HepG2 (cell line): ENCODE measurements around the gene STATH. TPM values are rescaled to one million over a fixed set of nuclear protein-coding genes. Genes with fewer than 3 reads are reported as not detected.

ENCODE experiments used
- ATAC-seq: fragments of 200-7000 bp; cut with Tn5 transposase; 3 replicates; pipeline ENCODE4 v1.9.1; 2020; ENCODE audit warnings: mild to moderate bottlenecking, moderate library complexity
- BruUV-seq: library from RNA; stranded (reverse); fragments of 400-500 nt; replicated peaks from 2 replicates; lab custom pipeline; 2021; lab: Mats Ljungman, UMichigan
- CTCF ChIA-PET: fragments of 300-600 bp; formaldehyde crosslinking; extraction: SDS; loops from one replicate; lab custom pipeline; 2021; ENCODE audit warnings: low total read pairs, inconsistent platforms, low intra/inter-chr PET ratio; lab: Yijun Ruan, JAX
- POLR2A ChIA-PET: fragments of 350-600 bp; sonication (Branson Sonifier 250); formaldehyde crosslinking; loops from one replicate; lab custom pipeline; 2020; ENCODE audit warnings: antibody characterized with exemption, inconsistent platforms; lab: Yijun Ruan, JAX
- DNase-seq: peaks from one replicate; pipeline ENCODE4 v3.0.0-alpha.2; 2015; ENCODE audit warnings: low spot score
- FAIRE-seq: peaks from 3 replicates; lab custom pipeline; 2011; peaks lifted over from hg19 to GRCh38; lab: Jason Lieb, UNC
- H2AFZ ChIP-seq: one replicate; pipeline ENCODE4 v1.6.1; 2011; ENCODE audit warnings: low read length, inconsistent platforms
- H3K27ac ChIP-seq: fragments of 300-600 bp; 3 replicates; pipeline ENCODE4 v1.8.0; 2011; ENCODE audit warnings: mixed run types, mild to moderate bottlenecking, mixed read lengths, low read length, inconsistent platforms; ENCODE audit not compliant: insufficient read depth; ENCODE audit errors: extremely low read length
- H3K27me3 ChIP-seq, 2 experiments: fragments of 200-600 bp in 1 of 2; 2 replicates in 1 of 2; 3 replicates in 1 of 2; pipeline versions ENCODE4 v1.6.0 to v1.8.0; 2011; ENCODE audit warnings: low read length in 2 of 2, mild to moderate bottlenecking in 2 of 2, moderate library complexity in 2 of 2, inconsistent platforms in 1 of 2; ENCODE audit not compliant: insufficient read depth in 2 of 2, control insufficient read depth in 1 of 2
- H3K36me3 ChIP-seq, 2 experiments: fragments of 200-600 bp in 1 of 2; replicated peaks in 1 of 2; 2 replicates in 1 of 2; 3 replicates in 1 of 2; pipeline versions ENCODE4 v1.5.1 to v1.8.0; 2011; ENCODE audit warnings: low read length in 2 of 2, inconsistent platforms in 1 of 2; ENCODE audit not compliant: insufficient read depth in 2 of 2, control insufficient read depth in 1 of 2
- H3K4me1 ChIP-seq: 2 replicates; pipeline ENCODE4 v1.5.1; 2012; ENCODE audit warnings: low read length, inconsistent platforms; ENCODE audit not compliant: insufficient read depth
- H3K4me2 ChIP-seq: 2 replicates; pipeline ENCODE4 v1.6.0; 2011; ENCODE audit warnings: low read depth, low read length, inconsistent platforms
- H3K4me3 ChIP-seq, 3 experiments: fragments of 200-600 bp in 1 of 3; sonication (generic), shearing (Covaris generic) in 1 of 3; replicated peaks in 1 of 3; 2 replicates each; pipeline ENCODE4 v1.5.1; 2011 to 2016; ENCODE audit warnings: low read length in 3 of 3, inconsistent platforms in 2 of 3, low read depth in 2 of 3, mild to moderate bottlenecking in 2 of 3, control low read depth in 1 of 3, mixed read lengths in 1 of 3; ENCODE audit not compliant: insufficient read depth in 1 of 3
- H3K79me2 ChIP-seq: one replicate; pipeline ENCODE4 v1.6.1; 2011; ENCODE audit warnings: low read length, inconsistent platforms; ENCODE audit not compliant: insufficient read depth
- H3K9ac ChIP-seq: 2 replicates; pipeline ENCODE4 v1.6.0; 2011; ENCODE audit warnings: mild to moderate bottlenecking, low read depth, low read length, inconsistent platforms; ENCODE audit not compliant: insufficient read depth
- H3K9me3 ChIP-seq: 2 replicates; pipeline ENCODE4 v1.5.1; 2012; ENCODE audit warnings: mild to moderate bottlenecking, low read length
- H4K20me1 ChIP-seq: 2 replicates; pipeline ENCODE4 v1.6.0; 2011; ENCODE audit warnings: inconsistent platforms, mild to moderate bottlenecking, low read length, moderate library complexity; ENCODE audit not compliant: insufficient read depth
- ATM ChIP-seq: fragments of 450-650 bp; IDR thresholded peaks from 2 replicates; pipeline ENCODE4 v1.7.1; 2017; ENCODE audit warnings: mild to moderate bottlenecking, borderline replicate concordance
- CERS6 ChIP-seq: sonication (generic); formaldehyde crosslinking; IDR thresholded peaks from 2 replicates; pipeline ENCODE4 v1.5.0; 2020; ENCODE audit warnings: missing genetic modification reagents
- CREB1 ChIP-seq, 2 experiments: fragments of 450-650 bp in 1 of 2; IDR thresholded peaks; 2 replicates each; pipeline ENCODE4 v1.6.1; 2016 to 2017; ENCODE audit warnings: control low read depth in 1 of 2, mild to moderate bottlenecking in 1 of 2, missing compliant biosample characterization in 1 of 2, missing genetic modification characterization in 1 of 2
- E2F5 ChIP-seq: sonication (generic); formaldehyde crosslinking; conservative IDR thresholded peaks from 2 replicates; pipeline ENCODE4 v1.4.0; 2020; ENCODE audit warnings: missing genetic modification reagents
- FIP1L1 ChIP-seq: fragments of 200-400 bp; formaldehyde crosslinking; IDR thresholded peaks from 2 replicates; pipeline ENCODE4 v1.6.1; 2018; ENCODE audit warnings: low read depth, mild to moderate bottlenecking, low read length, moderate library complexity, borderline replicate concordance; ENCODE audit not compliant: insufficient read depth
- GFI1 ChIP-seq: sonication (generic); formaldehyde crosslinking; IDR thresholded peaks from 2 replicates; pipeline ENCODE4 v1.5.0; 2020; ENCODE audit warnings: missing genetic modification reagents, mild to moderate bottlenecking, borderline replicate concordance
- HIC2 ChIP-seq: sonication (generic); formaldehyde crosslinking; IDR thresholded peaks from 2 replicates; pipeline ENCODE4 v1.9.0; 2022; ENCODE audit warnings: low read depth, missing genetic modification reagents
- HOXA7 ChIP-seq: sonication (generic); formaldehyde crosslinking; IDR thresholded peaks from 2 replicates; pipeline ENCODE4 v1.8.1; 2022; ENCODE audit warnings: mild to moderate bottlenecking, missing genetic modification reagents, moderate library complexity
- KLF16 ChIP-seq, 2 experiments: sonication (generic) in 1 of 2; formaldehyde crosslinking in 1 of 2; IDR thresholded peaks; 2 replicates each; pipeline versions ENCODE4 v1.6.1 to v1.8.0; 2016 to 2023; ENCODE audit warnings: missing genetic modification reagents in 2 of 2, missing compliant biosample characterization in 1 of 2
- REXO4 ChIP-seq: sonication (generic); formaldehyde crosslinking; IDR thresholded peaks from 2 replicates; pipeline ENCODE4 v1.8.0; 2022; ENCODE audit warnings: missing genetic modification reagents, mild to moderate bottlenecking, borderline replicate concordance
- SKIL ChIP-seq: sonication (generic); formaldehyde crosslinking; IDR thresholded peaks from 2 replicates; pipeline ENCODE4 v1.8.0; 2022; ENCODE audit warnings: missing genetic modification reagents, mild to moderate bottlenecking, moderate library complexity, borderline replicate concordance
- SP5 ChIP-seq: IDR thresholded peaks from 2 replicates; pipeline ENCODE4 v1.6.1; 2016; ENCODE audit warnings: low read depth, borderline replicate concordance
- ZBTB7B ChIP-seq: sonication (generic); formaldehyde crosslinking; IDR thresholded peaks from 2 replicates; pipeline ENCODE4 v1.4.0; 2020; ENCODE audit warnings: missing genetic modification reagents
- ZFAT ChIP-seq: sonication (generic); formaldehyde crosslinking; conservative IDR thresholded peaks from 2 replicates; pipeline ENCODE4 v1.8.1; 2023; ENCODE audit warnings: missing genetic modification reagents, inconsistent platforms
- ZNF562 ChIP-seq: sonication (generic); formaldehyde crosslinking; IDR thresholded peaks from 2 replicates; pipeline ENCODE4 v1.8.0; 2022; ENCODE audit warnings: missing genetic modification reagents, borderline replicate concordance
- WGBS: methylation state at CpG from one replicate; pipeline ENCODE4 v1.1.6; 2017; ENCODE audit warnings: low lambda C conversion rate; 5-methylcytosine and 5-hydroxymethylcytosine counted together
- in situ Hi-C: cut with HindIII; loops from 2 replicates; pipeline ENCODE4 v1.10.0; 2017; ENCODE audit warnings: low pct_unique_long_range_greater_than_20kb; ENCODE audit not compliant: extremely low pct_ligation_motif_present
- intact Hi-C: fragments of 100-400 bp; cut with micrococcal nuclease; formaldehyde crosslinking; loops from one replicate; pipeline ENCODE4 v1.10.0; 2022; ENCODE audit not compliant: unreplicated experiment
- polyA plus RNA-seq, 8 experiments: library from polyadenylated mRNA; depleted of rRNA in 3 of 8; stranded (reverse) in 7 of 8; unstranded in 1 of 8; fragments of >200 nt; fragmentation: Illumina TruSeq in 4 of 8; extraction: Trizol in 4 of 8; gene quantifications; 2 replicates each; pipeline versions ENCODE4 v1.2.1 to v1.2.3, GENCODE V29; 2011 to 2016; ENCODE audit warnings: low read depth in 4 of 8, missing spikeins in 1 of 8, mixed read lengths in 1 of 8; ENCODE audit not compliant: insufficient read depth in 1 of 8
- total RNA-seq, 5 experiments: library from RNA; depleted of rRNA; stranded (reverse); fragments of >200 nt; fragmentation: Illumina TruSeq; extraction: Trizol; gene quantifications; 2 replicates each; pipeline ENCODE4 v1.2.3, GENCODE V29; 2016; ENCODE audit warnings: low read depth in 1 of 5
- TF ChIP-seq, protein P1 (sequence below): sonication (generic); formaldehyde crosslinking; IDR thresholded peaks from 2 replicates; pipeline ENCODE4 v1.8.0; 2022; ENCODE audit warnings: missing genetic modification reagents, mild to moderate bottlenecking, inconsistent platforms, borderline replicate concordance

Gene STATH
- total and polyA plus RNA-seq, 2 of the 13 experiments (the other 11 are each of a cell fraction or from before 2014, with no cell fraction given): not detected

DNA sequence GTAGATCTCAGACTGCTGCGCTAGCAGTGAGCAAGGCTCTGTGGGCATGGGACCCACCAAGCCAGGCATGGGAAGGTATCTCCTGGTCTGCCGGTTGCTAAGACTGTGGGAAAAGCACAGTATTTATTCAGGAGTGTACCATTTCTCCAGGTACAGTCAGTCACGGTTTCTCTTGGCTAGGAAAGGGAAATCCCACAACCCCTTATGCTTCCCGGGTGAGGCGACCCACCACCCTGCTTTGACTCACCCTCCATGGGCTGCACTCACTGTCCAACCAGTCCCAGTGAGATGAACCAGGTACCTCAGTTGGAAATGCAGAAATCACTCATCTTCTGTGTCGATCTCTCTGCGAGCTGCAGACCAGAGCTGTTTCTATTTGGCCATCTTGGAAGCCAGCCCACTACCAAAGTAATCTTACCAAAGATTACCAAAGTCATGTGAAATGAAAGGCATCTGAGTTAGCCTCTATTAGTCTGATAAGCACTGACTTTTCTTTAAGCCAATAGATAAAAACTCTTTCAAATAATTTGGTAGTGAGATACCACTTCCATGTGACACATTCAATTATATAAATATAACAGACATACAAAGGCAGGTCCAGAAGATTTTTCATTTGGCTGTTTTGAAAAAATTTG lies 46.0 kb downstream of the STATH start:
- no peak overlapping the region for H3K4me3 ChIP-seq
- H3K9ac ChIP-seq: no peak overlapping the region
- CTCF ChIA-PET: no interaction called here
- in situ Hi-C loops: no loop called here
- FAIRE-seq (no peak), ATAC-seq (no peak), DNase-seq (no peak)
- 58% methylated on average over 6 of the region's 7 CpGs for WGBS
- H3K79me2 ChIP-seq: no peaks in the 10 kb centered on the region
- POLR2A ChIA-PET: no interaction called here
- peak overlapping the region; percentile 33; the same call in 1 of the 2 replicates for H3K4me2 ChIP-seq
- TF ChIP-seq ZFAT (CRISPR knock-in tag): no peak
- TF ChIP-seq SKIL (CRISPR knock-in tag): no peak
- TF ChIP-seq SP5 (CRISPR knock-in tag): no peak
- no peak for TF ChIP-seq FIP1L1
- no peak for TF ChIP-seq ZNF562
- TF ChIP-seq ZBTB7B (CRISPR knock-in tag): no peak
- no peak for TF ChIP-seq ATM
- TF ChIP-seq HOXA7: no peak
- TF ChIP-seq KLF16 (CRISPR knock-in tag; IDR thresholded peaks at IDR 0.05): no peak
- TF ChIP-seq GFI1: no peak
- no peak for TF ChIP-seq REXO4 (CRISPR knock-in tag)
- TF ChIP-seq, protein P1, sequence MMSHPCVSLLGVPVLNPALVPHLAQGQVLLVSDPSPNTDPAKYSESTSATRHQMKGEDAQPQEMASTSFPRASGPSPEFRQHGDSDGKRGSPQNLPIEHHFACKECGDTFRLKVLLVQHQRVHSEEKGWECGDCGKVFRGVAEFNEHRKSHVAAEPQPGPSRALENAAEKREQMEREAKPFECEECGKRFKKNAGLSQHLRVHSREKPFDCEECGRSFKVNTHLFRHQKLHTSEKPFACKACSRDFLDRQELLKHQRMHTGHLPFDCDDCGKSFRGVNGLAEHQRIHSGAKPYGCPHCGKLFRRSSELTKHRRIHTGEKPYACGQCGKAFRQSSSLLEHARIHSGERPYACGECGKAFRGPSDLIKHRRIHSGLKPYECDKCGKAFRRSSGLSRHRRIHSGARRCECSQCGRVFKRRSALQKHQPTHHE (CRISPR knock-in tag): no peak
- no peak for TF ChIP-seq CERS6 (CRISPR knock-in tag)
- TF ChIP-seq E2F5 (CRISPR knock-in tag): no peak
- TF ChIP-seq HIC2 (CRISPR knock-in tag): no peak
- TF ChIP-seq CREB1 (IDR thresholded peaks at IDR 0.05): no peak
- TF ChIP-seq CREB1 (CRISPR knock-in tag; IDR thresholded peaks at IDR 0.05): no peak
- no peak overlapping the region for H3K27ac ChIP-seq
- no peaks in the 10 kb centered on the region; a peak in 1 of 5 replicates for H3K27me3 ChIP-seq
- H4K20me1 ChIP-seq: no peaks in the 10 kb centered on the region
- no peaks in the 10 kb centered on the region for H3K36me3 ChIP-seq
- no peaks in the 10 kb centered on the region for H3K4me1 ChIP-seq
- no peaks in the 10 kb centered on the region for H3K9me3 ChIP-seq
- no peak overlapping the region for H2AFZ ChIP-seq
- intact Hi-C loops: no loop called here
- BruUV-seq: no TSS peak
